GM19438 (cell line): ENCODE results near the gene MCM5.
"Not testable (repeated sequence)": the region's sequence is repeated elsewhere in the genome, so short reads cannot be mapped to it uniquely, and the experiment has no call there.

Source experiments
- ATAC-seq: cut with Tn5 transposase; IDR thresholded peaks from one replicate; pipeline ENCODE4 v1.9.1; 2021; ENCODE audit warnings: low read depth; ENCODE audit not compliant: unreplicated experiment

The MCM5 gene

GRCh38 chr22:35378621-35379020, 21.3 kb upstream of the MCM5 start:
- no peak for ATAC-seq

DNA sequence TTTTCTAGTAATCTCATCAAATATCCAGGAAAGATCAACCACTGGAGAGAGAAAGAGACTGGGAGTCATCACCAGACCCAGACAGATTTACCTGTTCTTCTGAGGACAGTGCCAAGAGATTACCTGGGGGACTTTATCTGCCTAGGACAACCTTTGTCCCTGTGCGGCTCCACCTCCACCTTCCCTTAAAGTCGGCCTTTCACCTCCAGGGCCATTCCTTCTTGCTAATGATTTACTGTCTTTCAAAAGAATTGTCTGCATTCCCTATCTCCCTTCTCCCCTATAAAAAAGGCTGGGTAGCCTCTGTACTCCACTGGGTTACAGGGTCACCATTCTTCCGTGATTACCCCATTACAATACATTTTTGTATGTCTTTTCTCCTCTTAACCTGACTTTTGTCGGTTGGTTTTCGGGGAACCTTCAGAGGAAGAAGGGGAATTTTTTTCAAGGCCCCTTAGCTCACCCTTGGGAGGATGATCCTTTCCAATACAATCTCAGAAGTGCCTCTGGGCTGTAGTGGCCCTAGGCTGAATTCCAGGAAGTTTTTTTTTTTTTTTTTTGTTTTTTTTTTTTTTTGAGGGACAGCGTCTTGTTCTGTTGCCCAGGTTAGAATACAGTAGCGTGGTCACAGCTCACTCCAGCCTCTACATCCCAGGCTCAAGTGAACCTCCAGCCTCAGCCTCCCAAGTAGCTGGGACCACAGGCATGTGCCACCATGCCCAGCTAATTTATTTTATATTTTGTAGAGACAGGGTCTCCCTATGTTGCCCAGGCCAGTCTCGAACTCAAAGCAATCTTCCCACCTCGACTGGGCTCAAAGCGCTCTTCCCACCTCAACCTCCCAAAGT, 20.6 kb upstream of the MCM5 start:
- no peak for ATAC-seq

GRCh38 chr22:35380013-35380412, 19.9 kb upstream of the MCM5 start:
- no peak for ATAC-seq

DNA sequence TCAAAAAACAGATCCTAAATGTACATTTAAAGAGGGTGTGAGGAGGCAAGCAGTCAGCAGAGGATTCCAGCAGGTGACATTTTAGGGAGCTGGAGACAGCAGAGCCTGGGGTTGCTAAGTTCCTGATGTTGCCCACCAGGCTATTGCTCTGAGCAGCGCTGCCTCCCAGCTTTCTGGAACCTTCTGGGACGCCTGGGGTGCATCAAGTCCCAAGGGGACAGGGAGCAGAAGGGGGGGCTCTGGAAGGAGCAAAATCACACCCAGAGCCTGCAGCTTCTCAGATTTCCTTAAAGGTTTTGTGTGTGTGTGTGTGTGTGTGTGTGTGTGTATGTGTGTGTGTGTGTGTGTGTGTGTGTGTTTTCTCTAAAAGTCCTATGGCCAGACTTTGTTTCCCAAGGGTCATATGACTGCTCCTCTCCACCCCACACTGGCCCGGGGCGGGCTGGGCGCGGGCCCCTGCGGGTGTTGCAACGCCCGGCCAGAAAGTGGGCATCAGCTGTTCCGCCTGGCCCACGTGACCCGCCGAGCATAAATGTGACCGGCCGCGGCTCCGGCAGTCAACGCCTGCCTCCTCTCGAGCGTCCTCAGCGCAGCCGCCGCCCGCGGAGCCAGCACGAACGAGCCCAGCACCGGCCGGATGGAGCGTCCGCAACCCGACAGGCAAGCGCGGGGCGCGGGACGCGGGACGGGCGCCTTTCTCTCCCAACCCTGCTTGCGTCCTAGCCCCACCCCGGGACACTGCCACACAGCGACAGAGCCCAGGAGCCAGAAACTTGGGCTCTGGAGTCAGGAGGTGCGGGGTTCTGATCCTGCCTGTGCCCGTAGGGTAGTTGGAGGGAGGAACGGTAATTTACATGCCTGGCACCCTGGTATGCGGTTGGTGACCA, 19.2 kb upstream of the MCM5 start, which contains the start of gene HMOX1:
Gene HMOX1, plus strand, starts transcription at position 560 of the 887 bp plus-strand sequence. Its CDS starts 78 bp downstream, at position 638.
- ATAC-seq, result peak; percentile 60

DNA sequence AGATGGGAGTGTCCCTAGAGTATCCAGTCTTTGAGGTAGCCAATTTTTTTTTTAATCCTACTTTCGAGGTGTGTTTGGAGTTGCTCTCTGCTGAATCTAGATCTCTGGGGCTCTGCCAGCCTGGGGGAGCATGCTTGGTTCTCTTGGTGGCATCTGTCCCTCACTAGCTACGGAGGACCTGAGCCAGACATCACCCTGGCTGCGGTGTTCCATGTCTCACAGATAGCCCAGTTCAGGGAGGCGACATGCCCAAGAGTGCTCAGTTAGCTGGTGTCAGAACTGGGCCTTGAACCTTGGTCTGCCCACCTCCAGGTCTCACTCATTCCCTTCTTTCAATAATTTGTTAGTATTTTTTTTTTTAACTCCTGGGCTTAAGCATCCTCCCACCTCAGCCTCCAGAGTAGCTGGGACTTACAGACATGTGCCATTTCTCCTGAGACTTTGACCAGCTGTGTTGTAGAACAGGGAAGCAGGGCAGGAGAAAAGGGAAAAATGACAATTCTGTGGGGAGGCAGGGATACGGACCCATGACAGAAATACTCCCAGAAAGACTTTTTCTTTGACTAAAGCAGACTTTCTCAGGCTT, 18.4 kb upstream of the MCM5 start:
- ATAC-seq, result no peak

DNA sequence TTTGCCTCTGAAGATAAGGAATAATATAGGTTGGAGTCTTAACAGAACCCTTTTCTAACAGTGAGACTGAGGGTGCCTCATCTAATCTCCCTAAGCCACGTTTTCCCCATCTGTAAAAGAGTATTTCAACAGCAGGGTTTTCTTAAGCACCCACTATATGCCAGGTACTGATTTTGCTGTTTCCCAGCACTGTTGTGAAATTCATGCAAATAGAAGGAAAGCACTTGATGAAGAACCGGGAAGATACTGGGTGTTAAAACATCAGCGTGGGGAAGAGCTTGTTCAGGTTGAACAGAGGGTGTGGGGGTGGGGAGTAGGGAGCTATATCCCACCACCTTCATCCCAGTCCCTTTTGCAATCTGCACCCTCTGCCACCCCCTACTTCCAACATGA, 16.3 kb upstream of the MCM5 start:
- no peak for ATAC-seq

DNA sequence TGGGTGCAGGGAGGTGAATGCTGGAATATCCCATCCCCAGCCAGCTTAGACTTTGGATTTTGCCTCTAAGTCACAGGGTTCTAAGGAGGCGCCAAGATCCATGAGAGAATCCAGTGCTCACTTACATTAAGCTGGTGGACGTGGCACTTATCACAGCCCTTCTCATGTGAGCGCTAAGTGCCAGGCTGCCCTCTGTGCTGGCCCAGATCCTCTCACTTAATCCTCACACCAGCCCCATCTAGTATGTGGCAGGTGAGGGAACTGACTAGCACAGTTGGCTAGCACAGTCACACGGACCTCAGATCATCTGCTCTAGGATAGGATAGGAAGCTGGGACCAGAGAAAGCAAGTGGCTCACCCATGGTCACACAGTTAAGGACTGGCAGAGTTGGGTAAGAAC, 15.4 kb upstream of the MCM5 start:
- no peak for ATAC-seq

- ATAC-seq, result no peak
These were observed 14.9 kb upstream of the MCM5 start for GRCh38 chr22:35384975-35385588.

GRCh38 chr22:35386670-35387288, 13.2 kb upstream of the MCM5 start:
- no peak for ATAC-seq

DNA sequence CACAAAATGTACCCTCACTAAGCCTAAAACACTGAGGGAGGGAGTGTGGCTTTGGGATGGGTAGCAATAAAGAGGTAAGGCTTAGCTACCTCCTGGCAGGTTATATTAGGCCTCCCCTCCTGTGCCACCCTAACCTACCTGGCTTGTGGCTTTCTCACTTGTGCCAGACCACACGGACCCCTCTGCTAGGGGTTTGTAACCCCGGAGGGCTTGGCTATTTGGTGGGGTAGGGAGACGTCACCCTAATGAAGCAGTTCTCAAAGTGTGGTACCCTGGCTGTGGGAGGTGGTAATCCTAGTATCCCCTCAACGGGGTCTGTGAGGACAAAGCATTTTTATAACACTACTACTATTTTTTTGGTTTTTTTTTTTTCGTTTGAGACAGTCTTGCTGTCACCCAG, 9.0 kb upstream of the MCM5 start:
- ATAC-seq, result no peak

GRCh38 chr22:35392357-35392756, 7.6 kb upstream of the MCM5 start:
- ATAC-seq, result no peak

DNA sequence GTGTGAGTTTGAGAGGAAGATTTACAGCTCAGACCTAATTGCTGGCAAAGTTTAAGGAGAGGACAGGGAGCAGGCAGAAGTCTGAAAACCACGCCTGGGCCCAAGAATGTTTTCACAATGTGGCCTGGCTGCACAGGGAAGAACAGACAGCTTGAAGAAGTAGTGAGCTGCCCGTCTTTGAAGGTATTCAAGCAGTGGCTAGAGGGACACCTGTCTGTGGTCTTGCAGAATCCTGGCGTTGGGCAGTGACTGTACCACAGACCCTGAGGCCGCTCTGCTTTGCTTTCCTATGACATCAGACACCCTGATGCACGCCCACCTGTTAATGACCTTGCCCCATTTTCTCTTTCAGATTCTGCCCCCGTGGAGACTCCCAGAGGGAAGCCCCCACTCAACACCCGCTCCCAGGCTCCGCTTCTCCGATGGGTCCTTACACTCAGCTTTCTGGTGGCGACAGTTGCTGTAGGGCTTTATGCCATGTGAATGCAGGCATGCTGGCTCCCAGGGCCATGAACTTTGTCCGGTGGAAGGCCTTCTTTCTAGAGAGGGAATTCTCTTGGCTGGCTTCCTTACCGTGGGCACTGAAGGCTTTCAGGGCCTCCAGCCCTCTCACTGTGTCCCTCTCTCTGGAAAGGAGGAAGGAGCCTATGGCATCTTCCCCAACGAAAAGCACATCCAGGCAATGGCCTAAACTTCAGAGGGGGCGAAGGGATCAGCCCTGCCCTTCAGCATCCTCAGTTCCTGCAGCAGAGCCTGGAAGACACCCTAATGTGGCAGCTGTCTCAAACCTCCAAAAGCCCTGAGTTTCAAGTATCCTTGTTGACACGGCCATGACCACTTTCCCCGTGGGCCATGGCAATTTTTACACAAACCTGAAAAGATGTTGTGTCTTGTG, 6.6 kb upstream of the MCM5 start:
- no peak for ATAC-seq

DNA sequence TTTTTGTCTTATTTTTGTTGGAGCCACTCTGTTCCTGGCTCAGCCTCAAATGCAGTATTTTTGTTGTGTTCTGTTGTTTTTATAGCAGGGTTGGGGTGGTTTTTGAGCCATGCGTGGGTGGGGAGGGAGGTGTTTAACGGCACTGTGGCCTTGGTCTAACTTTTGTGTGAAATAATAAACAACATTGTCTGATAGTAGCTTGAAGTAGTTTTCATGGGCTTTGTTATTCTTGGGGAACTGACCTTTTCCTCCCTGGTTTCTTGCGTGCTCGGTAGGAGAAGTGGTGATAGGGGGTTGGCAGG, 6.0 kb upstream of the MCM5 start:
- ATAC-seq, result no peak

DNA sequence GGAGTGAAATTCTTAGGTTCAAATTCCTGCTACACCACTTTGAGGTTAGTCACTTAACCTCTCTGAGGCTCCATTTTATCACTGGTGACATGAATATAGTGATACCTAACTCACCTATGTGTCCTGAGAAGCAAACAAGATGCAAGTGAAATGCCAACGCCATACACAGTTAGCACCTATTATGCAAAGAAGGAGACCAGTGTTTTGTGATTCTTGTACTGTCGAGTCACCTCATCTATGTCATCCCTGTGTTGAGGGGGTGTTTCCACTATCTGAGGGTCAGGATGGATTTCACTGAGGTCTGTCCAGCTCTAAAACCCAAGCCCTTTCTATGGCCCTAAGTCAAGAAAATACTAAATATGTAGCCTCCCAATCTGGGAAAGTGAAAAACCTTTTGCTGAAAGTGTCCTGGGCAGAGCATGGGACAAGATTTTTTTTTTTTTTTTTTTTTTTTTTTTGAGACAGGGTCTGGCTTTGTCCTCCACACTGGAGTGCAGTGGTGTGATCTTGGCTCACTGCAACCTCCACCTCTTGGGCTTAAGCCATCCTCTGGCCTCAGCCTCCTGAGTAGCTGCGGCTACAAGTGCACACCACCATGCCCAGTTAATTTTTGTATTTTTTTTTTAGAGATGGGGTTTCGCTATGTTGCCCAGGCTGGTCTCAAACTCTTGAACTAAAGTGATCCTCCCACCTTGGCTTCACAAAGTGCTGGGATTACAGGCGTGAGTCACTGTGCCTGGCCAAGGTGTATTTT, 5.0 kb upstream of the MCM5 start:
- ATAC-seq, result no peak

- ATAC-seq, result not testable (repeated sequence)
These were observed 3.3 kb upstream of the MCM5 start for GRCh38 chr22:35396622-35397021.

- ATAC-seq, result no peak
These were observed 2.6 kb upstream of the MCM5 start for GRCh38 chr22:35397095-35397904.

GRCh38 chr22:35398591-35398973, 1.4 kb upstream of the MCM5 start:
- no peak for ATAC-seq

DNA sequence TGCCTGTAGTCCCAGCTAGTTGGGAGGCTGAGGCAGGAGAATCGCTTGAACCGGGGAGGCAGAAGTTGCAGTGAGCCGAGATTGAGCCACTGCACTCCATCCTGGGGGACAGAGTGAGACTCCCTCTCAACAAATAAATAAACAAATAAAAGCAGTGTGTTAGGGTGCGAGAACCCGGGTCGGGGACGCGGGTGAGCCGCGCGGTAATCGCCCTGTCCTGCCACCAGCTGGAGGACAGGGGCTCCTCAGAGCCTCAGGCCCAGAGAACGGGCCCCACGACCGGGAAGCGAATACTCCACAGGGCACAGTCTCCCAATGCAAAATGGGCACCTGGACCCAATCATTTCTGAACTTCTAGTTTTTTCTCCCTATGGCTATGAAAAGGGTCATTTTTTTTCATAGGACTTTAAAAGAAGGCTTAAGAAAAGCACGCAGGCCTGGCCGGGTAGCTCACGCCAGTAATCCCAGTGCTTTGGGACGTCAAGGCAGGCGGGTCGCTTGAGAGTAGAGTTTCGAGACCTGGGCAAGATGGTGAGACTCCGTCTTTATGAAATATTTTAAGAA, 744 bp upstream of the MCM5 start:
- no peak for ATAC-seq
